ENCODE data around the gene CNOT3.

- TF ChIP-seq, protein P1, sequence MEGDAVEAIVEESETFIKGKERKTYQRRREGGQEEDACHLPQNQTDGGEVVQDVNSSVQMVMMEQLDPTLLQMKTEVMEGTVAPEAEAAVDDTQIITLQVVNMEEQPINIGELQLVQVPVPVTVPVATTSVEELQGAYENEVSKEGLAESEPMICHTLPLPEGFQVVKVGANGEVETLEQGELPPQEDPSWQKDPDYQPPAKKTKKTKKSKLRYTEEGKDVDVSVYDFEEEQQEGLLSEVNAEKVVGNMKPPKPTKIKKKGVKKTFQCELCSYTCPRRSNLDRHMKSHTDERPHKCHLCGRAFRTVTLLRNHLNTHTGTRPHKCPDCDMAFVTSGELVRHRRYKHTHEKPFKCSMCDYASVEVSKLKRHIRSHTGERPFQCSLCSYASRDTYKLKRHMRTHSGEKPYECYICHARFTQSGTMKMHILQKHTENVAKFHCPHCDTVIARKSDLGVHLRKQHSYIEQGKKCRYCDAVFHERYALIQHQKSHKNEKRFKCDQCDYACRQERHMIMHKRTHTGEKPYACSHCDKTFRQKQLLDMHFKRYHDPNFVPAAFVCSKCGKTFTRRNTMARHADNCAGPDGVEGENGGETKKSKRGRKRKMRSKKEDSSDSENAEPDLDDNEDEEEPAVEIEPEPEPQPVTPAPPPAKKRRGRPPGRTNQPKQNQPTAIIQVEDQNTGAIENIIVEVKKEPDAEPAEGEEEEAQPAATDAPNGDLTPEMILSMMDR (IDR thresholded peaks at IDR 0.05 in 2 of 3, conservative IDR thresholded peaks at IDR 0.05 in 1 of 3; ENCODE audit: borderline replicate concordance in 1 of 3, insufficient read depth in 1 of 3, low read depth in 2 of 3, low read length in 2 of 3): no peak
- TF ChIP-seq EGR1 (IDR thresholded peaks at IDR 0.05; ENCODE audit: low read depth): peak; percentile 75
- no peak for TF ChIP-seq ATF3 (IDR thresholded peaks at IDR 0.05)
- TF ChIP-seq ZFX (IDR thresholded peaks at IDR 0.05): no peak
- no peak for TF ChIP-seq SRF (IDR thresholded peaks at IDR 0.05; ENCODE audit: low read depth)
- TF ChIP-seq ELF1 (IDR thresholded peaks at IDR 0.05; ENCODE audit: borderline replicate concordance, low read depth): no peak
- TF ChIP-seq POLR2A (IDR thresholded peaks at IDR 0.05; ENCODE audit: borderline replicate concordance, extremely low read depth, insufficient read depth, insufficient read length): peak; percentile 37
- TF ChIP-seq, protein P2, sequence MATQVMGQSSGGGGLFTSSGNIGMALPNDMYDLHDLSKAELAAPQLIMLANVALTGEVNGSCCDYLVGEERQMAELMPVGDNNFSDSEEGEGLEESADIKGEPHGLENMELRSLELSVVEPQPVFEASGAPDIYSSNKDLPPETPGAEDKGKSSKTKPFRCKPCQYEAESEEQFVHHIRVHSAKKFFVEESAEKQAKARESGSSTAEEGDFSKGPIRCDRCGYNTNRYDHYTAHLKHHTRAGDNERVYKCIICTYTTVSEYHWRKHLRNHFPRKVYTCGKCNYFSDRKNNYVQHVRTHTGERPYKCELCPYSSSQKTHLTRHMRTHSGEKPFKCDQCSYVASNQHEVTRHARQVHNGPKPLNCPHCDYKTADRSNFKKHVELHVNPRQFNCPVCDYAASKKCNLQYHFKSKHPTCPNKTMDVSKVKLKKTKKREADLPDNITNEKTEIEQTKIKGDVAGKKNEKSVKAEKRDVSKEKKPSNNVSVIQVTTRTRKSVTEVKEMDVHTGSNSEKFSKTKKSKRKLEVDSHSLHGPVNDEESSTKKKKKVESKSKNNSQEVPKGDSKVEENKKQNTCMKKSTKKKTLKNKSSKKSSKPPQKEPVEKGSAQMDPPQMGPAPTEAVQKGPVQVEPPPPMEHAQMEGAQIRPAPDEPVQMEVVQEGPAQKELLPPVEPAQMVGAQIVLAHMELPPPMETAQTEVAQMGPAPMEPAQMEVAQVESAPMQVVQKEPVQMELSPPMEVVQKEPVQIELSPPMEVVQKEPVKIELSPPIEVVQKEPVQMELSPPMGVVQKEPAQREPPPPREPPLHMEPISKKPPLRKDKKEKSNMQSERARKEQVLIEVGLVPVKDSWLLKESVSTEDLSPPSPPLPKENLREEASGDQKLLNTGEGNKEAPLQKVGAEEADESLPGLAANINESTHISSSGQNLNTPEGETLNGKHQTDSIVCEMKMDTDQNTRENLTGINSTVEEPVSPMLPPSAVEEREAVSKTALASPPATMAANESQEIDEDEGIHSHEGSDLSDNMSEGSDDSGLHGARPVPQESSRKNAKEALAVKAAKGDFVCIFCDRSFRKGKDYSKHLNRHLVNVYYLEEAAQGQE (IDR thresholded peaks at IDR 0.05; ENCODE audit: low read depth): no peak
Observed at GRCh38 chr19:54189735-54190502, 52.4 kb downstream of the CNOT3 start.
